Neural progenitor cell (in vitro differentiated cells): ENCODE measurements around the gene GGT6. TPM values are rescaled to one million over a fixed set of nuclear protein-coding genes. Genes with fewer than 3 reads are reported as not detected.

Experiments used
- DNase-seq: peaks from one replicate; pipeline ENCODE4 v3.0.0-alpha.2; 2016; ENCODE audit warnings: low spot score
- H2AFZ ChIP-seq: fragments of 200-600 bp; sonication (generic); replicated peaks from 2 replicates; pipeline ENCODE4 v1.6.1; 2016; ENCODE audit warnings: antibody characterized with exemption
- H3F3A ChIP-seq: fragments of 200-600 bp; sonication (generic); 2 replicates; pipeline ENCODE4 v1.6.1; 2016; ENCODE audit warnings: antibody characterized with exemption, low read depth
- H3K27ac ChIP-seq: fragments of 200-600 bp; sonication (generic); 2 replicates; pipeline ENCODE4 v1.5.1; 2016; ENCODE audit warnings: mild to moderate bottlenecking
- H3K27me3 ChIP-seq: fragments of 200-600 bp; sonication (generic); 2 replicates; pipeline ENCODE4 v1.6.1; 2016; ENCODE audit warnings: mild to moderate bottlenecking, moderate library complexity
- H3K36me3 ChIP-seq: fragments of 200-600 bp; sonication (generic); 2 replicates; pipeline ENCODE4 v1.5.1; 2016
- H3K4me1 ChIP-seq: fragments of 200-600 bp; sonication (generic); 2 replicates; pipeline ENCODE4 v1.6.1; 2016; ENCODE audit warnings: mixed run types
- H3K4me2 ChIP-seq: fragments of 200-600 bp; sonication (generic); 2 replicates; pipeline ENCODE4 v1.6.1; 2016
- H3K4me3 ChIP-seq: fragments of 200-600 bp; sonication (generic); 2 replicates; pipeline ENCODE4 v1.5.1; 2016
- H3K79me2 ChIP-seq: fragments of 200-600 bp; sonication (generic); 2 replicates; pipeline ENCODE4 v1.6.1; 2016; ENCODE audit warnings: low read depth
- H3K9ac ChIP-seq: fragments of 200-600 bp; sonication (generic); 2 replicates; pipeline ENCODE4 v1.6.1; 2016
- H3K9me3 ChIP-seq: fragments of 200-600 bp; sonication (generic); 2 replicates; pipeline ENCODE4 v1.5.1; 2016; ENCODE audit warnings: low read depth
- H4K20me1 ChIP-seq: fragments of 200-600 bp; sonication (generic); 2 replicates; pipeline ENCODE4 v1.6.1; 2016; ENCODE audit warnings: low read depth
- H3K27ac Mint-ChIP-seq: 3 replicates; pipeline ENCODE4 v1.8.0; 2021; ENCODE audit warnings: mixed read lengths
- H3K27me3 Mint-ChIP-seq: 2 replicates; pipeline ENCODE4 v1.8.0; 2022; ENCODE audit warnings: low read depth, mild to moderate bottlenecking, inconsistent platforms, moderate library complexity, mixed read lengths; ENCODE audit not compliant: insufficient read depth
- H3K36me3 Mint-ChIP-seq: 3 replicates; pipeline ENCODE4 v1.8.0; 2021; ENCODE audit warnings: mixed read lengths
- H3K4me1 Mint-ChIP-seq: 3 replicates; pipeline ENCODE4 v1.8.0; 2021; ENCODE audit warnings: mixed read lengths
- H3K4me3 Mint-ChIP-seq: 3 replicates; pipeline ENCODE4 v1.8.0; 2021; ENCODE audit warnings: mild to moderate bottlenecking, moderate library complexity, mixed read lengths
- H3K9me3 Mint-ChIP-seq: 3 replicates; pipeline ENCODE4 v1.8.0; 2020; ENCODE audit warnings: mixed read lengths
- CTCF ChIP-seq: fragments of 200-600 bp; sonication (generic); IDR thresholded peaks from 2 replicates; pipeline ENCODE4 v1.5.1; 2017; ENCODE audit warnings: antibody characterized with exemption, mild to moderate bottlenecking
- EZH2 ChIP-seq: fragments of 200-600 bp; sonication (generic); IDR thresholded peaks from 2 replicates; pipeline ENCODE4 v1.6.1; 2017; ENCODE audit warnings: antibody characterized with exemption, mild to moderate bottlenecking, moderate library complexity
- EZH2phosphoT487 ChIP-seq: fragments of 200-600 bp; sonication (generic); IDR thresholded peaks from 2 replicates; pipeline ENCODE4 v1.6.1; 2017; ENCODE audit warnings: antibody characterized with exemption
- total RNA-seq: library from RNA; depleted of rRNA; stranded (reverse); fragments of >200 nt; gene quantifications from 2 replicates; pipeline ENCODE4 v1.2.3, GENCODE V29; 2015; ENCODE audit warnings: low replicate concordance

The GGT6 gene
- total RNA-seq, 1 donor from 2014 or later, result not detected

GRCh38 chr17:4539025-4539424, 21.4 kb downstream of the GGT6 start:
- H3K4me3 Mint-ChIP-seq, result no peak overlapping the region
- peaks cover 3% of the 10 kb centered on the region for H3K36me3 Mint-ChIP-seq
- Histone ChIP-seq H3K9me3 (no peaks in the 10 kb centered on the region), H3K4me2 (no peak overlapping the region), H3K4me1 (peaks cover 20% of the 10 kb centered on the region), H3F3A (peaks cover 3% of the 10 kb centered on the region), H2AFZ (no peak overlapping the region), H3K27me3 (no peaks in the 10 kb centered on the region), H3K36me3 (no peaks in the 10 kb centered on the region), H3K9ac (no peak overlapping the region), H3K79me2 (no peaks in the 10 kb centered on the region), H4K20me1 (no peaks in the 10 kb centered on the region), H3K27ac (no peak overlapping the region), H3K4me3 (no peak overlapping the region)
- DNase-seq, result no peak
- H3K27me3 Mint-ChIP-seq, result no peaks in the 10 kb centered on the region
- no peaks in the 10 kb centered on the region for H3K9me3 Mint-ChIP-seq
- no peaks in the 10 kb centered on the region for H3K4me1 Mint-ChIP-seq
- no peak for TF ChIP-seq CTCF
- no peak overlapping the region for H3K27ac Mint-ChIP-seq

GRCh38 chr17:4538236-4539002, 22.0 kb downstream of the GGT6 start:
- TF ChIP-seq EZH2 (no peak), EZH2phosphoT487 (no peak), CTCF (no peak)

GRCh38 chr17:4537451-4538235, 22.7 kb downstream of the GGT6 start:
- Histone ChIP-seq H3K27me3 (no peaks in the 10 kb centered on the region), H4K20me1 (no peaks in the 10 kb centered on the region), H3K36me3 (no peaks in the 10 kb centered on the region), H3K4me3 (no peak overlapping the region), H3K9me3 (no peaks in the 10 kb centered on the region), H3K4me2 (no peak overlapping the region), H3F3A (peaks cover 3% of the 10 kb centered on the region), H3K27ac (no peak overlapping the region), H3K79me2 (no peaks in the 10 kb centered on the region), H3K9ac (no peak overlapping the region), H3K4me1 (peaks cover 22% of the 10 kb centered on the region), H2AFZ (no peak overlapping the region)
- no peak for DNase-seq
- Mint-ChIP-seq H3K4me3 (no peak overlapping the region), H3K9me3 (no peaks in the 10 kb centered on the region), H3K4me1 (no peaks in the 10 kb centered on the region), H3K36me3 (peaks cover 3% of the 10 kb centered on the region), H3K27me3 (peaks cover 3% of the 10 kb centered on the region), H3K27ac (no peak overlapping the region)
- TF ChIP-seq EZH2 (no peak), EZH2phosphoT487 (no peak)

More at GRCh38 chr17:4538236-4539002, 22.0 kb downstream of the GGT6 start:
- Histone ChIP-seq H4K20me1 (no peaks in the 10 kb centered on the region), H3K4me3 (no peak overlapping the region), H3K27me3 (no peaks in the 10 kb centered on the region), H3K79me2 (no peaks in the 10 kb centered on the region), H3K36me3 (no peaks in the 10 kb centered on the region), H3F3A (peaks cover 3% of the 10 kb centered on the region), H3K27ac (no peak overlapping the region), H2AFZ (no peak overlapping the region), H3K9me3 (no peaks in the 10 kb centered on the region), H3K4me2 (no peak overlapping the region), H3K4me1 (peaks cover 22% of the 10 kb centered on the region), H3K9ac (no peak overlapping the region)
- no peaks in the 10 kb centered on the region for H3K4me1 Mint-ChIP-seq
- H3K27ac Mint-ChIP-seq, result no peak overlapping the region
- H3K27me3 Mint-ChIP-seq, result peaks cover under 1% of the 10 kb centered on the region
- H3K9me3 Mint-ChIP-seq, result no peaks in the 10 kb centered on the region
- DNase-seq, result no peak
- peaks cover 3% of the 10 kb centered on the region for H3K36me3 Mint-ChIP-seq
- H3K4me3 Mint-ChIP-seq, result no peak overlapping the region
